GM12878 (cell line): ENCODE results near the gene LMX1B. TPM values are rescaled to one million over a fixed set of nuclear protein-coding genes. Genes with fewer than 3 reads are reported as not detected.

Source experiments
- ATAC-seq: fragments of 200-7000 bp; cut with Tn5 transposase; 3 replicates; pipeline ENCODE4 v1.9.1; 2020; ENCODE audit warnings: mild to moderate bottlenecking, moderate library complexity
- BruUV-seq: library from RNA; stranded (reverse); fragments of 400-500 nt; replicated peaks from 2 replicates; lab custom pipeline; 2021; lab: Mats Ljungman, UMichigan
- CTCF ChIA-PET: fragments of 300-600 bp; sonication (Branson Sonifier 250); formaldehyde crosslinking; extraction: SDS; loops from one replicate; lab custom pipeline; 2021; ENCODE audit warnings: inconsistent platforms; lab: Yijun Ruan, JAX
- POLR2A ChIA-PET: fragments of 350-600 bp; formaldehyde crosslinking; extraction: SDS; loops from one replicate; lab custom pipeline; 2021; ENCODE audit warnings: inconsistent platforms; lab: Charles Lee
- RAD21 ChIA-PET: fragments of 300-600 bp; sonication (Branson Sonifier 250); formaldehyde crosslinking; loops from one replicate; lab custom pipeline; 2023; ENCODE audit warnings: antibody characterized with exemption; ENCODE audit not compliant: unreplicated experiment; lab: Charles Lee
- SMC1A ChIA-PET: fragments of 300-600 bp; sonication (Branson Sonifier 250); formaldehyde crosslinking; loops from one replicate; lab custom pipeline; 2023; ENCODE audit not compliant: unreplicated experiment, uncharacterized antibody; lab: Charles Lee
- DNase-seq: peaks from one replicate; pipeline ENCODE4 v3.0.0-alpha.2; 2011; ENCODE audit warnings: low read depth, low spot score
- FAIRE-seq: peaks from 3 replicates; lab custom pipeline; 2011; peaks lifted over from hg19 to GRCh38; lab: Jason Lieb, UNC
- H2AFZ ChIP-seq: 2 replicates; pipeline ENCODE4 v1.6.0; 2011; ENCODE audit warnings: low read depth, low read length, control low read depth; ENCODE audit not compliant: control insufficient read depth
- H3K27ac ChIP-seq: 2 replicates; pipeline ENCODE4 v1.5.1; 2011; ENCODE audit warnings: control low read depth; ENCODE audit not compliant: control insufficient read depth, insufficient read depth
- H3K27me3 ChIP-seq, 2 experiments: replicated peaks in 1 of 2; 2 replicates each; pipeline versions ENCODE4 v1.6.0 to v1.6.1; 2011; ENCODE audit warnings: low read length in 1 of 2; ENCODE audit not compliant: control insufficient read depth in 2 of 2, insufficient read depth in 2 of 2
- H3K36me3 ChIP-seq, 2 experiments: 2 replicates each; pipeline ENCODE4 v1.5.1; 2011; ENCODE audit warnings: low read length in 1 of 2; ENCODE audit not compliant: control insufficient read depth in 2 of 2, insufficient read depth in 2 of 2
- H3K4me1 ChIP-seq: 2 replicates; pipeline ENCODE4 v1.6.1; 2011; ENCODE audit warnings: mild to moderate bottlenecking, low read length, moderate library complexity, mixed read lengths; ENCODE audit not compliant: control insufficient read depth, insufficient read depth
- H3K4me2 ChIP-seq: 2 replicates; pipeline ENCODE4 v1.6.0; 2011; ENCODE audit warnings: control low read depth; ENCODE audit not compliant: control insufficient read depth, insufficient read depth
- H3K4me3 ChIP-seq: fragments of 200-600 bp; sonication (generic); 2 replicates; pipeline ENCODE4 v1.5.1; 2016
- H3K79me2 ChIP-seq: 2 replicates; pipeline ENCODE4 v1.6.0; 2011; ENCODE audit warnings: low read length; ENCODE audit not compliant: control insufficient read depth, insufficient read depth
- H3K9ac ChIP-seq: 2 replicates; pipeline ENCODE4 v1.8.0; 2011; ENCODE audit warnings: low read length, control low read depth, mixed read lengths; ENCODE audit not compliant: control insufficient read depth, insufficient read depth
- H3K9me3 ChIP-seq: replicated peaks from 3 replicates; pipeline ENCODE4 v1.5.1; 2011; ENCODE audit warnings: mild to moderate bottlenecking, low read length; ENCODE audit not compliant: control insufficient read depth, insufficient read depth
- H4K20me1 ChIP-seq: 2 replicates; pipeline ENCODE4 v1.6.0; 2011; ENCODE audit not compliant: control insufficient read depth, insufficient read depth
- CHD1 ChIP-seq: IDR thresholded peaks from 2 replicates; pipeline ENCODE4 v1.6.1; 2012; ENCODE audit warnings: low read depth, low read length, improper control_type of control experiment
- MYB ChIP-seq: fragments of 150-350 bp; IDR thresholded peaks from 2 replicates; pipeline ENCODE4 v1.6.1; 2014; ENCODE audit warnings: mild to moderate bottlenecking, low read depth, low read length, borderline replicate concordance
- RUNX3 ChIP-seq: IDR thresholded peaks from 2 replicates; pipeline ENCODE4 v1.6.1; 2012; ENCODE audit warnings: low read length, inconsistent platforms
- SMAD5 ChIP-seq: IDR thresholded peaks from 2 replicates; pipeline ENCODE4 v1.6.1; 2016; ENCODE audit warnings: antibody characterized with exemption, low read depth
- TARDBP ChIP-seq: IDR thresholded peaks from 2 replicates; pipeline ENCODE4 v1.6.1; 2016; ENCODE audit warnings: borderline replicate concordance
- TBL1XR1 ChIP-seq: IDR thresholded peaks from 2 replicates; pipeline ENCODE4 v1.6.1; 2012; ENCODE audit warnings: low read depth, low read length, improper control_type of control experiment
- WGBS: methylation state at CpG from one replicate; pipeline ENCODE4 v1.1.6; 2016; ENCODE audit warnings: low lambda C conversion rate; ENCODE audit not compliant: insufficient replicate concordance, insufficient coverage; ENCODE audit errors: missing lambda C conversion rate; 5-methylcytosine and 5-hydroxymethylcytosine counted together
- in situ Hi-C: fragments of 300-500 bp; cut with MboI; formaldehyde crosslinking; loops from 9 replicates; pipeline ENCODE4 v1.14.3; 2018; ENCODE audit warnings: mixed read lengths
- intact Hi-C: fragments of 100-400 bp; cut with micrococcal nuclease; formaldehyde crosslinking; loops from one replicate; pipeline ENCODE4 v1.14.2; 2022; ENCODE audit not compliant: unreplicated experiment
- polyA plus RNA-seq, 11 experiments: library from polyadenylated mRNA; depleted of rRNA in 4 of 11; unstranded in 6 of 11; stranded (reverse) in 5 of 11; fragments of >200 nt; fragmentation: Nextera tagmentation in 4 of 11; fragmentation: Illumina TruSeq in 1 of 11; extraction: Ambion mirVana in 4 of 11; extraction: Trizol in 1 of 11; gene quantifications; 1 replicate in 1 of 11; 2 replicates in 10 of 11; pipeline versions ENCODE4 v1.2.1 to v1.2.3, GENCODE V29; 2011 to 2016; ENCODE audit warnings: inconsistent platforms in 2 of 11, missing spikeins in 2 of 11, low read depth in 1 of 11
- total RNA-seq, 4 experiments: library from RNA; depleted of rRNA in 3 of 4; stranded (reverse); fragments of >200 nt in 3 of 4; fragmentation: Illumina TruSeq in 1 of 4; extraction: Trizol in 1 of 4; gene quantifications; 2 replicates each; pipeline versions ENCODE4 v1.2.1 to v1.2.3, GENCODE V29; 2013 to 2021
- TF ChIP-seq, protein P1 (sequence below): IDR thresholded peaks from 2 replicates; pipeline ENCODE4 v1.6.1; 2011; ENCODE audit warnings: mild to moderate bottlenecking, low read depth, low read length, moderate library complexity; ENCODE audit not compliant: insufficient replicate concordance
- TF ChIP-seq, protein P2 (sequence below): IDR thresholded peaks from 2 replicates; pipeline ENCODE4 v1.6.1; 2011; ENCODE audit warnings: low read depth, mild to moderate bottlenecking, low read length, moderate library complexity, borderline replicate concordance; ENCODE audit errors: extremely low read depth
- TF ChIP-seq, protein P3 (sequence below): IDR thresholded peaks from 2 replicates; pipeline ENCODE4 v1.6.1; 2012; ENCODE audit warnings: improper control_type of control experiment, low read depth, low read length; ENCODE audit not compliant: insufficient replicate concordance

Gene LMX1B
- total and polyA plus RNA-seq, 10 of the 15 experiments (the other 5 are each of a cell fraction or from before 2014, with no cell fraction given), result not detected

DNA sequence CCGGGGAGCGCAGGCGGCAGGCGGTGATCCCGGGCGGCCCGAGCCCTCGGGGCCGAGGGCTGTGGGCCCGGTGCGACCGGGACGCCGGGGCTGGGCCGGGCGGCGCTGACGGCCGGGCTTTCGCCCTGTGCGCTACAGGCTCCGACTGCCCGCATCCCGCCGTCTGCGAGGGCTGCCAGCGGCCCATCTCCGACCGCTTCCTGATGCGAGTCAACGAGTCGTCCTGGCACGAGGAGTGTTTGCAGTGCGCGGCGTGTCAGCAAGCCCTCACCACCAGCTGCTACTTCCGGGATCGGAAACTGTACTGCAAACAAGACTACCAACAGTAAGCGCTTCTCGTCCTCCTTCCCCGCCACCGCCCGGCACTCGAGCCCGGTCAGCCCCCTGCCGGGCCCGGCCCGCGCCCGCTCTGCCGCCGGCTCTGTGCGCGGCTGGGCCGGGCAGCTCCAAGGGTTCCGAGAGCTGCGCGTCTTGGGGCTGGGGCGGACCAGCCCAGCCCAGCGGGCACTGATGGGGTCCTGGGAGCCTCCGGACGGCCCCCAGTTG is 1.6 kb downstream of the LMX1B start:
- in situ Hi-C loops, result no loop called here
- ChIA-PET POLR2A (no interaction called here), SMC1A (no interaction called here), CTCF (no interaction called here), RAD21 (no interaction called here)
- H3K4me3 ChIP-seq, result no peak overlapping the region
- no peak for ATAC-seq
- H3K4me2 ChIP-seq, result no peak overlapping the region
- DNase-seq, result no peak
- no peaks in the 10 kb centered on the region for H3K4me1 ChIP-seq
- intact Hi-C loops, result no loop called here
- H3K9me3 ChIP-seq, result no peaks in the 10 kb centered on the region
- no peak overlapping the region for H3K9ac ChIP-seq
- H3K27me3 ChIP-seq, result peaks cover 24 to 34% of the 10 kb centered on the region in 2 experiments
- no peak for FAIRE-seq
- TF ChIP-seq, protein P1, sequence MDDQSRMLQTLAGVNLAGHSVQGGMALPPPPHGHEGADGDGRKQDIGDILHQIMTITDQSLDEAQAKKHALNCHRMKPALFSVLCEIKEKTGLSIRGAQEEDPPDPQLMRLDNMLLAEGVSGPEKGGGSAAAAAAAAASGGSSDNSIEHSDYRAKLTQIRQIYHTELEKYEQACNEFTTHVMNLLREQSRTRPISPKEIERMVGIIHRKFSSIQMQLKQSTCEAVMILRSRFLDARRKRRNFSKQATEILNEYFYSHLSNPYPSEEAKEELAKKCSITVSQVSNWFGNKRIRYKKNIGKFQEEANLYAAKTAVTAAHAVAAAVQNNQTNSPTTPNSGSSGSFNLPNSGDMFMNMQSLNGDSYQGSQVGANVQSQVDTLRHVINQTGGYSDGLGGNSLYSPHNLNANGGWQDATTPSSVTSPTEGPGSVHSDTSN, result no peak
- TF ChIP-seq SMAD5 (no peak), MYB (no peak), CHD1 (no peak)
- H3K36me3 ChIP-seq, result no peaks in the 10 kb centered on the region
- H2AFZ ChIP-seq, result no peak overlapping the region
- BruUV-seq, result no TSS peak
- H4K20me1 ChIP-seq, result no peaks in the 10 kb centered on the region; the same call in 1 of the 2 replicates
- H3K27ac ChIP-seq, result no peak overlapping the region
- whole genome bisulfite sequencing, result 4% methylated on average over 36 of the region's 62 CpGs
- no peaks in the 10 kb centered on the region for H3K79me2 ChIP-seq

DNA sequence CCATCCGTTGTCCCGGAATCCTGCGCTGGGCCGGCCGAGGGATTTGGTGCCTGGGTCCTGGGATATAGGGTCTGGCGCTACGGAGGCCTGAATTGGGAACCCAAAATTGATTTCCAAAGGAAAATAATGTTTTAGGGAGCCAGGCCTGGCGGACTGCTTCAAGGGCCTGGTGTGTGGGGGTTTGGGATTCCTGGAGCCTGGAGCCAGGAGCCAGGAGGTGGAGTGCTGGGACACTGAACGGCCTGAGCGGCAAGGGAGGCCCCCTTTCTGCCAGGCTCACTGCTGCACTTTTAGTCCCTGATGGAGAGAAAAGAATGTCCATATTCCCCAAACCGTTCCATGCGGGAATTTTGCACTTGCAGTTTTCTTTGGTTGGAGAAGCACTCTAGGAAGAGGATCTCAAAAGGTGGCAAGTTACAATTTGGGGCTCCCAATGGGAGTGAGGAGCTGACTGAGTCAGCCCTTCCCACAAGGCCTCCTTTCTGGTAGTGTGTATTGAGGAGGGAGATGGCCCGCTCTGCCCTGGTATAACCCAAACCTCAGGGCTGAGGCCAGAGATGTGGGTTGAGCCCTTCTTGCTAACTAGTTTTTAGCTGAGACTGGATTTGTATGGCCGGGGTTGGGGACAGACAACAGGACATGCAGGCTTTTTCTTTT is 2.2 kb downstream of the LMX1B start:
- Histone ChIP-seq H4K20me1 (no peaks in the 10 kb centered on the region; the same call in 1 of the 2 replicates), H3K4me3 (no peak overlapping the region), H3K9ac (no peak overlapping the region), H3K79me2 (no peaks in the 10 kb centered on the region), H3K4me1 (no peaks in the 10 kb centered on the region), H3K27me3 (peaks cover 24 to 34% of the 10 kb centered on the region in 2 experiments), H3K27ac (no peak overlapping the region), H3K9me3 (no peaks in the 10 kb centered on the region), H2AFZ (no peak overlapping the region), H3K4me2 (no peak overlapping the region), H3K36me3 (no peaks in the 10 kb centered on the region)
- in situ Hi-C loops, result no loop called here
- RAD21 ChIA-PET, result no interaction called here
- ATAC-seq (no peak), DNase-seq (no peak), FAIRE-seq (no peak)
- BruUV-seq, result no TSS peak
- CTCF ChIA-PET, result interaction anchor here (1.3 kb wide), 1 partner anchor 12 kb away, joined by 3 read pairs; no protein-coding TSS in a partner anchor
- WGBS, result 51% methylated on average over 14 of the region's 14 CpGs
- SMC1A ChIA-PET, result no interaction called here
- POLR2A ChIA-PET, result no interaction called here
- intact Hi-C loops, result no loop called here
- TF ChIP-seq TARDBP, result no peak
- no peak for TF ChIP-seq RUNX3
- TF ChIP-seq CHD1, result no peak
- TF ChIP-seq TBL1XR1, result no peak
- TF ChIP-seq, protein P2, sequence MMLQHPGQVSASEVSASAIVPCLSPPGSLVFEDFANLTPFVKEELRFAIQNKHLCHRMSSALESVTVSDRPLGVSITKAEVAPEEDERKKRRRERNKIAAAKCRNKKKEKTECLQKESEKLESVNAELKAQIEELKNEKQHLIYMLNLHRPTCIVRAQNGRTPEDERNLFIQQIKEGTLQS, result no peak
- TF ChIP-seq, protein P3, sequence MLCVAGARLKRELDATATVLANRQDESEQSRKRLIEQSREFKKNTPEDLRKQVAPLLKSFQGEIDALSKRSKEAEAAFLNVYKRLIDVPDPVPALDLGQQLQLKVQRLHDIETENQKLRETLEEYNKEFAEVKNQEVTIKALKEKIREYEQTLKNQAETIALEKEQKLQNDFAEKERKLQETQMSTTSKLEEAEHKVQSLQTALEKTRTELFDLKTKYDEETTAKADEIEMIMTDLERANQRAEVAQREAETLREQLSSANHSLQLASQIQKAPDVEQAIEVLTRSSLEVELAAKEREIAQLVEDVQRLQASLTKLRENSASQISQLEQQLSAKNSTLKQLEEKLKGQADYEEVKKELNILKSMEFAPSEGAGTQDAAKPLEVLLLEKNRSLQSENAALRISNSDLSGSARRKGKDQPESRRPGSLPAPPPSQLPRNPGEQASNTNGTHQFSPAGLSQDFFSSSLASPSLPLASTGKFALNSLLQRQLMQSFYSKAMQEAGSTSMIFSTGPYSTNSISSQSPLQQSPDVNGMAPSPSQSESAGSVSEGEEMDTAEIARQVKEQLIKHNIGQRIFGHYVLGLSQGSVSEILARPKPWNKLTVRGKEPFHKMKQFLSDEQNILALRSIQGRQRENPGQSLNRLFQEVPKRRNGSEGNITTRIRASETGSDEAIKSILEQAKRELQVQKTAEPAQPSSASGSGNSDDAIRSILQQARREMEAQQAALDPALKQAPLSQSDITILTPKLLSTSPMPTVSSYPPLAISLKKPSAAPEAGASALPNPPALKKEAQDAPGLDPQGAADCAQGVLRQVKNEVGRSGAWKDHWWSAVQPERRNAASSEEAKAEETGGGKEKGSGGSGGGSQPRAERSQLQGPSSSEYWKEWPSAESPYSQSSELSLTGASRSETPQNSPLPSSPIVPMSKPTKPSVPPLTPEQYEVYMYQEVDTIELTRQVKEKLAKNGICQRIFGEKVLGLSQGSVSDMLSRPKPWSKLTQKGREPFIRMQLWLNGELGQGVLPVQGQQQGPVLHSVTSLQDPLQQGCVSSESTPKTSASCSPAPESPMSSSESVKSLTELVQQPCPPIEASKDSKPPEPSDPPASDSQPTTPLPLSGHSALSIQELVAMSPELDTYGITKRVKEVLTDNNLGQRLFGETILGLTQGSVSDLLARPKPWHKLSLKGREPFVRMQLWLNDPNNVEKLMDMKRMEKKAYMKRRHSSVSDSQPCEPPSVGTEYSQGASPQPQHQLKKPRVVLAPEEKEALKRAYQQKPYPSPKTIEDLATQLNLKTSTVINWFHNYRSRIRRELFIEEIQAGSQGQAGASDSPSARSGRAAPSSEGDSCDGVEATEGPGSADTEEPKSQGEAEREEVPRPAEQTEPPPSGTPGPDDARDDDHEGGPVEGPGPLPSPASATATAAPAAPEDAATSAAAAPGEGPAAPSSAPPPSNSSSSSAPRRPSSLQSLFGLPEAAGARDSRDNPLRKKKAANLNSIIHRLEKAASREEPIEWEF, result no peak
